Astrocyte (in vitro differentiated cells and primary cell): Measurements from ENCODE around the gene CPEB3. TPM values are rescaled to one million over a fixed set of nuclear protein-coding genes. Genes with fewer than 3 reads are reported as not detected.

ENCODE experiments used
- DNase-seq: peaks from one replicate; pipeline ENCODE4 v3.0.0-alpha.2; 2010; ENCODE audit warnings: low read depth
- FAIRE-seq: peaks from 2 replicates; lab custom pipeline; 2011; peaks lifted over from hg19 to GRCh38; lab: Jason Lieb, UNC
- H2AFZ ChIP-seq: 2 replicates; pipeline ENCODE4 v1.6.0; 2012; ENCODE audit warnings: low read depth, low read length, inconsistent platforms
- H3K27ac ChIP-seq: 2 replicates; pipeline ENCODE4 v1.5.1; 2011; ENCODE audit warnings: low read depth, low read length, inconsistent platforms
- H3K27me3 ChIP-seq: 2 replicates; pipeline ENCODE4 v1.6.0; 2011; ENCODE audit warnings: low read length, inconsistent platforms; ENCODE audit not compliant: insufficient read depth
- H3K36me3 ChIP-seq: 2 replicates; pipeline ENCODE4 v1.5.1; 2011; ENCODE audit warnings: low read length, inconsistent platforms; ENCODE audit not compliant: insufficient read depth
- H3K4me1 ChIP-seq: 2 replicates; pipeline ENCODE4 v1.5.1; 2011; ENCODE audit warnings: low read length, inconsistent platforms; ENCODE audit not compliant: insufficient read depth
- H3K4me2 ChIP-seq: 2 replicates; pipeline ENCODE4 v1.6.0; 2012; ENCODE audit warnings: low read length, inconsistent platforms
- H3K4me3 ChIP-seq: 2 replicates; pipeline ENCODE4 v1.5.1; 2011; ENCODE audit warnings: low read depth, mild to moderate bottlenecking, low read length, inconsistent platforms; ENCODE audit not compliant: insufficient read depth
- H3K79me2 ChIP-seq: 2 replicates; pipeline ENCODE4 v1.6.0; 2012; ENCODE audit warnings: mild to moderate bottlenecking, low read length, inconsistent platforms; ENCODE audit not compliant: insufficient read depth
- H3K9ac ChIP-seq: 2 replicates; pipeline ENCODE4 v1.6.0; 2012; ENCODE audit warnings: mild to moderate bottlenecking, low read length, inconsistent platforms
- H3K9me3 ChIP-seq: 2 replicates; pipeline ENCODE4 v1.5.1; 2012; ENCODE audit warnings: low read depth, mild to moderate bottlenecking, low read length, inconsistent platforms; ENCODE audit not compliant: insufficient read depth
- H4K20me1 ChIP-seq: 2 replicates; pipeline ENCODE4 v1.6.0; 2012; ENCODE audit warnings: low read length, inconsistent platforms; ENCODE audit not compliant: insufficient read depth
- H3K27ac Mint-ChIP-seq: one replicate; pipeline ENCODE4 v1.8.0; 2021; ENCODE audit warnings: mild to moderate bottlenecking, mixed read lengths; ENCODE audit not compliant: unreplicated experiment
- H3K27me3 Mint-ChIP-seq: one replicate; pipeline ENCODE4 v1.8.0; 2021; ENCODE audit warnings: low read depth, mixed read lengths; ENCODE audit not compliant: unreplicated experiment
- H3K36me3 Mint-ChIP-seq: one replicate; pipeline ENCODE4 v1.8.0; 2021; ENCODE audit warnings: low read depth, mixed read lengths; ENCODE audit not compliant: unreplicated experiment
- H3K4me1 Mint-ChIP-seq: one replicate; pipeline ENCODE4 v1.8.0; 2021; ENCODE audit warnings: low read depth, mixed read lengths; ENCODE audit not compliant: unreplicated experiment
- H3K4me3 Mint-ChIP-seq: one replicate; pipeline ENCODE4 v1.8.0; 2021; ENCODE audit warnings: mild to moderate bottlenecking, moderate library complexity, mixed read lengths; ENCODE audit not compliant: unreplicated experiment
- H3K9me3 Mint-ChIP-seq: one replicate; pipeline ENCODE4 v1.8.0; 2021; ENCODE audit warnings: mild to moderate bottlenecking, mixed read lengths; ENCODE audit not compliant: unreplicated experiment
- CTCF ChIP-seq: IDR thresholded peaks from 2 replicates; pipeline ENCODE4 v1.5.1; 2011; ENCODE audit warnings: low read depth, mild to moderate bottlenecking, inconsistent platforms, low read length, moderate library complexity; ENCODE audit not compliant: insufficient read depth
- EZH2 ChIP-seq: IDR thresholded peaks from 2 replicates; pipeline ENCODE4 v1.6.1; 2012; ENCODE audit warnings: mild to moderate bottlenecking, low read length, inconsistent platforms; ENCODE audit not compliant: insufficient read depth
- total RNA-seq: library from RNA; stranded (reverse); gene quantifications from 2 replicates; pipeline ENCODE4 v1.2.1, GENCODE V29; 2021

CPEB3 gene
- total RNA-seq, 1 donor from 2014 or later, result 1.6 TPM

GRCh38 chr10:92183199-92183598 is 107.7 kb downstream of the CPEB3 start:
- Histone ChIP-seq H3K4me1 (no peaks in the 10 kb centered on the region), H3K4me3 (no peak overlapping the region), H3K4me2 (no peak overlapping the region), H3K27me3 (no peaks in the 10 kb centered on the region), H3K79me2 (no peaks in the 10 kb centered on the region), H3K9me3 (no peaks in the 10 kb centered on the region), H2AFZ (no peak overlapping the region), H3K36me3 (no peaks in the 10 kb centered on the region), H3K27ac (no peak overlapping the region), H3K9ac (no peak overlapping the region), H4K20me1 (no peaks in the 10 kb centered on the region)
- H3K4me3 Mint-ChIP-seq, result no peak overlapping the region
- H3K9me3 Mint-ChIP-seq, result no peaks in the 10 kb centered on the region
- H3K27me3 Mint-ChIP-seq, result no peaks in the 10 kb centered on the region
- TF ChIP-seq EZH2, result no peak
- no peak for TF ChIP-seq CTCF
- no peak overlapping the region for H3K27ac Mint-ChIP-seq
- peaks cover 2% of the 10 kb centered on the region for H3K36me3 Mint-ChIP-seq
- H3K4me1 Mint-ChIP-seq, result no peaks in the 10 kb centered on the region
- DNase-seq, result no peak
- FAIRE-seq, result no peak

- no peak overlapping the region for H2AFZ ChIP-seq
- H3K27me3 ChIP-seq, result no peaks in the 10 kb centered on the region
- Mint-ChIP-seq H3K27me3 (no peaks in the 10 kb centered on the region), H3K4me3 (no peak overlapping the region), H3K36me3 (peaks cover 6% of the 10 kb centered on the region), H3K4me1 (no peaks in the 10 kb centered on the region), H3K27ac (no peak overlapping the region), H3K9me3 (no peaks in the 10 kb centered on the region)
- no peak overlapping the region for H3K4me3 ChIP-seq
- DNase-seq (no peak), FAIRE-seq (no peak)
- no peak overlapping the region for H3K9ac ChIP-seq
- no peaks in the 10 kb centered on the region for H3K9me3 ChIP-seq
- H3K79me2 ChIP-seq, result no peaks in the 10 kb centered on the region
- no peak overlapping the region for H3K4me2 ChIP-seq
- TF ChIP-seq CTCF (peak; percentile 29), EZH2 (no peak)
- H3K36me3 ChIP-seq, result no peaks in the 10 kb centered on the region
- H4K20me1 ChIP-seq, result no peaks in the 10 kb centered on the region
- no peak overlapping the region for H3K27ac ChIP-seq
- H3K4me1 ChIP-seq, result no peaks in the 10 kb centered on the region
Observed at GRCh38 chr10:92181575-92181974, 109.3 kb downstream of the CPEB3 start.

GRCh38 chr10:92180399-92180798 is 110.5 kb downstream of the CPEB3 start:
- H3K27ac ChIP-seq, result no peak overlapping the region
- no peak for DNase-seq
- H2AFZ ChIP-seq, result no peak overlapping the region
- H3K36me3 ChIP-seq, result no peaks in the 10 kb centered on the region
- TF ChIP-seq EZH2 (no peak), CTCF (no peak)
- FAIRE-seq, result no peak
- no peaks in the 10 kb centered on the region for H3K79me2 ChIP-seq
- Mint-ChIP-seq H3K9me3 (peaks cover under 1% of the 10 kb centered on the region), H3K4me1 (no peaks in the 10 kb centered on the region), H3K27me3 (no peaks in the 10 kb centered on the region), H3K27ac (no peak overlapping the region), H3K36me3 (peaks cover 7% of the 10 kb centered on the region), H3K4me3 (no peak overlapping the region)
- no peaks in the 10 kb centered on the region for H3K9me3 ChIP-seq
- no peak overlapping the region for H3K9ac ChIP-seq
- no peak overlapping the region for H3K4me2 ChIP-seq
- no peaks in the 10 kb centered on the region for H4K20me1 ChIP-seq
- no peaks in the 10 kb centered on the region for H3K27me3 ChIP-seq
- no peak overlapping the region for H3K4me3 ChIP-seq
- H3K4me1 ChIP-seq, result no peaks in the 10 kb centered on the region
